ENCODE results near the gene ATF7.

DNA sequence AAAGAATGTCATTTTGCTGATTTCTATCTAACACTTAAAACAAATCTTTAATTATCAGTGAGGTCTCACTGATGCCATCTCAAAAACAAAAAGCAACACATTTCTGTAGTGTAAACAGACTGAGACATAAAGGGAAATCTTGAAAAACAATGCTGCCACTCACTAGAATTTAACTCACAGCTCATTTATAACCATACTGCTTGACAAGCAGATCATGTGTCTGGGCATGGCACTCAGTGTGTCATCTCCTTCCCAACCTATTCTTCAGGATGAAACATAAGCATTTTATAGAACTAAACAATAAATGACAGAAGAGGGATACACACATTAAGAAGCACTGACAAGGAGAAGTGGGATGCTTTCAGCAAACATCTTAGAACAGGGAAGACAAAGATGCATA is 22.4 kb downstream of the ATF7 start:
- no peak for TF ChIP-seq SMC3 (conservative IDR thresholded peaks at IDR 0.05; ENCODE audit: insufficient read depth, low read depth, low read length)
- TF ChIP-seq SMAD3 (CRISPR knock-in tag; conservative IDR thresholded peaks at IDR 0.05) = no peak
- TF ChIP-seq ZNF699 (CRISPR knock-in tag; IDR thresholded peaks at IDR 0.05; ENCODE audit: insufficient replicate concordance) = no peak
- TF ChIP-seq, protein P1, sequence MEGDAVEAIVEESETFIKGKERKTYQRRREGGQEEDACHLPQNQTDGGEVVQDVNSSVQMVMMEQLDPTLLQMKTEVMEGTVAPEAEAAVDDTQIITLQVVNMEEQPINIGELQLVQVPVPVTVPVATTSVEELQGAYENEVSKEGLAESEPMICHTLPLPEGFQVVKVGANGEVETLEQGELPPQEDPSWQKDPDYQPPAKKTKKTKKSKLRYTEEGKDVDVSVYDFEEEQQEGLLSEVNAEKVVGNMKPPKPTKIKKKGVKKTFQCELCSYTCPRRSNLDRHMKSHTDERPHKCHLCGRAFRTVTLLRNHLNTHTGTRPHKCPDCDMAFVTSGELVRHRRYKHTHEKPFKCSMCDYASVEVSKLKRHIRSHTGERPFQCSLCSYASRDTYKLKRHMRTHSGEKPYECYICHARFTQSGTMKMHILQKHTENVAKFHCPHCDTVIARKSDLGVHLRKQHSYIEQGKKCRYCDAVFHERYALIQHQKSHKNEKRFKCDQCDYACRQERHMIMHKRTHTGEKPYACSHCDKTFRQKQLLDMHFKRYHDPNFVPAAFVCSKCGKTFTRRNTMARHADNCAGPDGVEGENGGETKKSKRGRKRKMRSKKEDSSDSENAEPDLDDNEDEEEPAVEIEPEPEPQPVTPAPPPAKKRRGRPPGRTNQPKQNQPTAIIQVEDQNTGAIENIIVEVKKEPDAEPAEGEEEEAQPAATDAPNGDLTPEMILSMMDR (IDR thresholded peaks at IDR 0.05 in 2 of 3, conservative IDR thresholded peaks at IDR 0.05 in 1 of 3; ENCODE audit: insufficient read depth in 2 of 3, low read depth in 1 of 3, low read length in 3 of 3) = no peak
- no peak for TF ChIP-seq SOX6 (IDR thresholded peaks at IDR 0.05)
- TF ChIP-seq ARHGAP35 (IDR thresholded peaks at IDR 0.05; ENCODE audit: partially characterized antibody) = no peak
- TF ChIP-seq CXXC5 (CRISPR knock-in tag; IDR thresholded peaks at IDR 0.05) = no peak

All from K562 (cell line).